Stimulated activated CD4-positive, alpha-beta T cell treated with anti-CD3 and anti-CD28 coated beads, Interleukin-15, amount 100 ng/mL, for 1 hour (primary cell): ENCODE data around the gene ATP2C1.
A peak's percentile ranks its signal among the peaks of the same experiment; 100 is the strongest.

Experiments used
- DNase-seq, 2 donors: peaks; one replicate each; pipeline ENCODE4 v3.0.0-alpha.2; 2020; ENCODE audit warnings: low read depth in 1 of 2, low spot score in 1 of 2

Gene ATP2C1

GRCh38 chr3:130974201-130974600 is 80.3 kb downstream of the ATP2C1 start:
- DNase-seq: no peak

GRCh38 chr3:130975251-130975650 is 81.4 kb downstream of the ATP2C1 start:
- no peak for DNase-seq

GRCh38 chr3:130976706-130977105 is 82.8 kb downstream of the ATP2C1 start:
- DNase-seq: no peak

- DNase-seq: no peak
Measured at GRCh38 chr3:130979117-130979516, 85.2 kb downstream of the ATP2C1 start.

GRCh38 chr3:130981469-130981868 is 87.6 kb downstream of the ATP2C1 start:
- DNase-seq: no peak

- DNase-seq: no peak
Measured at GRCh38 chr3:130990282-130990681, 96.4 kb downstream of the ATP2C1 start.

GRCh38 chr3:130991126-130991525 is 97.2 kb downstream of the ATP2C1 start:
- no peak for DNase-seq

GRCh38 chr3:130992344-130992743 is 98.5 kb downstream of the ATP2C1 start:
- no peak for DNase-seq

GRCh38 chr3:130997289-130997688 is 103.4 kb downstream of the ATP2C1 start:
- no peak for DNase-seq

- no peak for DNase-seq
Measured at GRCh38 chr3:131001071-131001470, 107.2 kb downstream of the ATP2C1 start.

GRCh38 chr3:131004603-131005002 is 110.7 kb downstream of the ATP2C1 start:
- no peak for DNase-seq

- no peak for DNase-seq
Measured at GRCh38 chr3:131007256-131007655, 113.4 kb downstream of the ATP2C1 start.

- no peak for DNase-seq
Measured at GRCh38 chr3:131007782-131008181, 113.9 kb downstream of the ATP2C1 start.

GRCh38 chr3:131008326-131008725 is 114.4 kb downstream of the ATP2C1 start:
- DNase-seq: no peak

GRCh38 chr3:131009698-131010097 is 115.8 kb downstream of the ATP2C1 start:
- no peak for DNase-seq

GRCh38 chr3:131018970-131019369 is 125.1 kb downstream of the ATP2C1 start:
- no peak for DNase-seq

- DNase-seq: no peak
Measured at GRCh38 chr3:131020122-131020693, 126.3 kb downstream of the ATP2C1 start.

GRCh38 chr3:131025539-131025938 is 131.7 kb downstream of the ATP2C1 start:
- DNase-seq: no peak

GRCh38 chr3:131026321-131027151 is 132.7 kb downstream of the ATP2C1 start, which contains the start of the genes ASTE1 and NEK11:
ASTE1 (minus strand) TSS chr3:131026825; CDS start chr3:131025306, 1,519 bp downstream.
NEK11 (plus strand) TSS chr3:131026877; CDS start chr3:131029709, 2,832 bp downstream.
- DNase-seq: peak; percentile 80 to 83

- no peak for DNase-seq
Measured at GRCh38 chr3:131028844-131029243, 135.0 kb downstream of the ATP2C1 start.

- no peak for DNase-seq
Measured at GRCh38 chr3:131031660-131032059, 137.8 kb downstream of the ATP2C1 start.

GRCh38 chr3:131033480-131034080 is 139.7 kb downstream of the ATP2C1 start:
- no peak for DNase-seq
